Sigmoid colon (tissue), 4 donors: ENCODE data around the gene CCDC71.

Experiments
- EP300 ChIP-seq, 4 donors: sonication (generic); formaldehyde crosslinking; IDR thresholded peaks; one replicate each; pipeline ENCODE4 v1.6.1; 2017; ENCODE audit warnings: antibody characterized with exemption in 4 of 4
- POLR2A ChIP-seq, 2 donors: fragments of 450-650 bp; IDR thresholded peaks; one replicate each; pipeline ENCODE4 v1.6.1; 2016; ENCODE audit warnings: antibody characterized with exemption in 2 of 2, mild to moderate bottlenecking in 2 of 2, moderate library complexity in 2 of 2

DNA sequence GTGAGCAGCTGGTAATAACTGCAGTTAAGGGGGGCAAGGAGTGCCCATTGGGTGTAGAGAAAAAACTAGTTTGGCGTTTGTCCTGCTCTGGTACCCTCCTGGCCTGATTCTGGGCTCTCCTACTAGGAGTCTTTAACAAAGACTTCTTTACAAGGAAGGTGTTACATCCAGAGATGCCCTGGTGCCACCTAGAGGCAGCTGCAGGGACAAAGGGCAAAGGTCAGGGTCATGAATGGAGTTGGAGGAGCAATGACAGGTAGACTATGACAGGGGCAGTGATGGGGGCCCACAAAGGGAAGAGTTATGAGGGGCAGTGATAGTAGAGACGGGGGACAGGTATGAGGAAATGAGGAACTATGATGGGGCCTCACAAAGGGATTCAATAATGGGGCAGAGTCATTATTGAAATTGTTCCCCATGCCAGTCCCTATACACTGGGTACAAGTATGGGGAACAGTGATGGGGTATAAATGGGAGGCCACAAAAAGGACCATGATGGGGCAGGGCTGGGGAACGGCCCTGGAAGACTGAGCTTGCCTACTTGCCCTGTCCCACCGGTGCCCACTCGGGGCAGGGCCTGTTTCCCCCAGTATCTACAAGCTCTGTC, 7.9 kb downstream of the CCDC71 start:
- TF ChIP-seq POLR2A (IDR thresholded peaks at IDR 0.05) (no peak), EP300 (IDR thresholded peaks at IDR 0.05) (no peak)
